UCSD-AML1 (cell line): ENCODE results near the gene AP4B1.
A peak's percentile ranks its signal among the peaks of the same experiment; 100 is the strongest.

Experiments
- DNase-seq: peaks from one replicate; lab custom pipeline; 2025; ENCODE audit not compliant: unreplicated experiment; lab: John Stamatoyannopoulos, UW

AP4B1 gene

DNA sequence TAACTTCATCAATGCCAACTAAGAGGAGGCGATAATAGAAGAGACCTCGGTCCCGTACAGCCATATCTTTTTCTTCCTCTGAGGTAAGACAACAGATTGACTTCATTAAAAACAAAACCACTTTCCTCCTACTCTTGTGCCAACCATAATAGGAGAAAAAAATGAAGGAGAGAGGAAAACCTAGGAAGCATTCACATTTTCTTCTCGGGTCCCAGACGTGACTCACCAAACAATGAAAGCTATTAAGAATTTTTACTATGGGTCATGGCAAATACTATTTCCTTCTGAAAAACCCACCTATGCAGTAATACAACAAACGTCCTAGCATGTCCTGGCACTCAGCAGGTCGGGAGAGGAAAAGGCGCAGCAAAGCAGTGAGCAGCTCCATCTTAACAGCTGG lies 8.6 kb downstream of the AP4B1 start:
- no peak for DNase-seq

DNA sequence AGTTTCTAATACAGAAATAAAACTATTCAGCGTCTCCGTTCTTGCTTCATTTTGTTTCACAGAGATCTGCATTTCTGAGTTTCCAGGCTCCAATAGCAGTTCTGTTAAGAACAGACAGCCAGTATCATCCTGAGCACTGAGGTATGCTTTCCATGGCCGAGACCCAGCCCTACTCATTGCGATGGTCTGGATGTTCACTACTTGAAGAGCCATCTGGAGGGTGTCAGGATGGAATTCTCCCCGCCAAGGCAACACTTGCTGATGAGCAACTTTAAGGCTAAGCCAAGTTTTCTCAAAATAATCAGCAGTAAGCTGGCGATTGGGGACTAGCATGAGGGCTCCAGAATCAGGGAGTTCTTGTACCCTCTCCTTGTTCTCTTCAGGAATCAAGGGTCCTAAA lies 9.5 kb downstream of the AP4B1 start:
- DNase-seq = no peak

DNA sequence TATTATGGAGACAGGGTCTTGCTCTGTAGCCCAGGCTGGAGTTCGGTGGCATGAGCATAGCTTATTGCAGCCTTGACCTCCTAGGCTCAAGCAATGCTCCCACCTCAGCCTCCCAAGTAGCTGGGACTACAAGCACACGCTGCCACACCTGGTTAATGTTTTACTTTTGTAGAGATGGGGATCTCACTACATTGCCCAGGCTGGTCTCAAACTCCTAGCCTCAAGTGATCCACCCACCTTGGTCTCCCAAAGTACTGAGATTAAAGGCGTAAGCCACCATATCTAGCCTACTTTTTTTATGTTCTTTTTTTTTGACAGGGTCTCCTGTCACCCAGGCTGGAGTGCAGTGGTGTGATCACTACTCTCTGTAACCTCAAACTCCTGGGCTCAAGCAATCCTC lies 11.3 kb downstream of the AP4B1 start:
- no peak for DNase-seq

DNA sequence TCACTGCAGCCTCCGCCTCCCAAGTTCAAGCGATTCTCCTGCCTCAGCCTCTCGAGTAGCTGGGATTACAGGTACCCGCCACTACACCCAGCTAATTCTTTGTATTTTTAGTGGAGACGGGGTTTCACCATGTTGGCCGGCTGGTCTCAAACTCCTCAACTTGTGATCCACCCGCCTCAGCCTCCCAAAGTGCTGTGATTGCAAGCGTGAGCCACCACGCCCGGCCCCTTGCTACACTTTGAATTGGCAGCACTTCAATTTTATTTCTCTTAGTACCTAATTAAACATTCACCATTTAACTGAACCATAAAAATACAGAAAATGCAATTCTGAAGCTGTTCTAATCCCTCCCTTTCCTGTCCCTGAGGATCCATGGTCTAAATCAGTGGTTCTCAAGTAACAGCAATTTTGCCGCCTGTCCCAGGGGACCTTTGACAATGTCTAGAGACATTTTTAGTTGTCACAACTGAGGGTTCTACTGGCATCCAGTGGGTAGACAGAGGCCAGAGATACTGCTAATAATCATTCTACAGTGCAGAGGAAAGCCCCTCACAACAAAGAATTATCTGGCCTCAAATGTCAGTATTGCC lies 12.9 kb downstream of the AP4B1 start:
- no peak for DNase-seq

DNA sequence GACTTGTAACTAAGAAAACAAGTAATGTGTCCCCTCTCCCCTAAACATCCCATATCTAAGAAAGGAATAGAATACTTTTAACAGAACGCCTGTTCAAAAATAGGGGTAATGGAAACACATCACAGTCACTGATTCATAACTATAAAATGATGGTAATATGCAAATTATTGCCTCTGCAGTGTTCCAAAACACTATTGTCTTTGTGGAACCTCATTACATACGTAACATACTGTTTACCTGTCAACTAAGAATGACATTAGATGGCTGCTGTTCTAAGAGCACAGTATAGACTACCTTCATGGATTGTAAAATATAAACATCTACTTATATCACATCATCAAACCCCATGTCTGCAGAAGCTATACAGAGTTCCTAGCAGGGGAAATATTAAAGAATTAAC lies 13.8 kb downstream of the AP4B1 start:
- DNase-seq = no peak

DNA sequence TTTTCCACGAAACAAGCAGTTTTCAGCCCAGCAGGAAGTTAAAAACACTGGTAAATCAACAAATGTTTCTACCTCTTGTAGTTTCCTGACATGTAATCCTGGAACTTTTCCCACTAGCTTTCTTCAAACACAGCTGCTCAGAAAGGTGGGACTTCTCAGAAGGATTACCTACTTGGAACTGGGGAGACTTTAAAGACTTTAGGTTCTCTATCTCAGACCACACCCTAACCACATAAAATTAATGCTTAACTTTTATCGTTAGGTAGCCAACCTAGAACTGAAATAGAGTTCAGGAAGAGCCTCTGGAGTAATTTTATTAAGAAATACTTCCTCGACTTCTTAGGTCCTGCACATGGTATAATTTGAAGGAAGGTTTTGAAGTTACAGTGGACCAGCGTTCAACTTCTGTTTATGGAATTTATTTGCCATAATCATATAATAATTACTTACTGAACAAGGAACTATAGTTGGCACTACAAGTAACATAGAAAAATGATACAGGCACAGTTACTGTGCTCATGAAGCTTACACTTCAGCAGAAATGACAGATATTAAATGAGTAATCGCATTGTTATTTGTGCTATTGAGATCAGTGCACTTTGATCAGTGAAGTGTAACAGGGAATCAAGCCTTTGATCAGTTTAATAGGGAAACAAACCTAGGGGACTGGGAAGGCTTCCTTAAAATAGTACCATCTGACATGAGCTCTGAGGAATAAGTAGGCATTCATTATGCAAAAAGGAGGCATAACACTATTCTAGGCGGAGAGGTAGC lies 17.0 kb downstream of the AP4B1 start, which contains the start of gene BCL2L15:
Gene BCL2L15, minus strand, starts transcription at position 180 of the 774 bp plus-strand sequence. CDS start 206 bp downstream, outside the sequence.
- DNase-seq = no peak

DNA sequence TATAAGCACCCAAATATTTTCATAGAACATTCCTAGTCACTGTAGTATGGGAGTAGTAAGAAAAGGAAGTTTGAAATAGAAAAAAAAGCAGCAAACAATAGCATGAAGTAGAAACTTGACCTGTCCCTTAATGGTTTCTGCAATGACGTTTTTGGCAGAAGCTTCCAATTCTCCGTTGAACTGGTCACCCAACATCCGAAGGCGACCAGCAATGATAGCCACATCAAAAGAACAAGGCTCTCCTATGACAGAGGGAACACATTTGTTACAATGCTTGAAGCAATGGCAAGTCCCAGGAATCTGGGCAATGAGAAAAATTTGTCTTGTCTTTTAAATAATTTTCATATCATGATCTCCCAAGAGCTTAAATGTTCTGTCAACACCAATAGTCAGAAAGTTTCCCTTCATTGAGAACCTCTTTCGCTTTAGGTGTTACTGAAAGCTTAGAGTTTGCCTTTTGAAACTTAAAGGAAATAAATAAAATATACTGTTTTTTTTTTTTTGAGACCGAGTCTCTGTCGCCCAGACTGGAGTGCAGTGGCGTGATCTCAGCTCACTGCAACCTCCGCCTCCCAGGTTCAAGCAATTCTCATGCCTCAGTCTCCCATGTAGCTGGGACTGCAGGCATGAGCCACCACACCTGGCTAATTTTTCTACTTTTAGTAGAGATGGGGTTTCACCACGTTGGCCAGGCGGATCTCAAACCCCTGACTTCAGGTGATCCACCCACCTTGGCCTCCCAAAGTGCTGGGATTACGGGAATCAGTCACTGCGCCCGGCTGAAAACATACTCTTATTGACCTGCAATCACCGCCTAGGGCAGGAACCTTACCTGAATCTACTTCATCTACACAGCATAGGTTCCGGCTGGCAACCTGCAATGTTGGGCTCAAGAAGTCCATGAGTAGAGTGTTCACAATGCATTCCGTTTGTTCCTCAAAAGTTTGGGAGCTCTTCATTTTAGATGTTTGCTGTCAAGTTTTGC lies 17.9 kb downstream of the AP4B1 start:
- DNase-seq = no peak

DNA sequence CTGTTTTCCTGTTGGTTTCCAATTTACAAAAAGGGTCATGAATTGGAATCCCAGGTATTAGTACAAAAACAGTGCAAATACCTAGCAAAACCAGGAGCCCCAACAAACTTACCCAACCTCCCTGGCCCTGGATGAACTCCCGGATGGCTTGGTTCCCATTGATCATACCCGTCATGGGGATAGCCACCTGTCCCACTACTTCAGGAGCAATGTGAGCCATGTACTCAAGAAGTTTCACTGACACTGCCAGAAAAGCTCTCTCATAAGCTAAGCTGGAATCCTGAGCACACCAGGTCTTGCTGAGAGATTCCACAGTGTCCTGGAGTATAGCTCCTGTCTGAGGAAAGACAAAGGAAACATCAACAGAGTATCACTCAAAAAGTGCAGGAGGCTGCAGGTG lies 22.9 kb downstream of the AP4B1 start:
- DNase-seq = no peak

DNA sequence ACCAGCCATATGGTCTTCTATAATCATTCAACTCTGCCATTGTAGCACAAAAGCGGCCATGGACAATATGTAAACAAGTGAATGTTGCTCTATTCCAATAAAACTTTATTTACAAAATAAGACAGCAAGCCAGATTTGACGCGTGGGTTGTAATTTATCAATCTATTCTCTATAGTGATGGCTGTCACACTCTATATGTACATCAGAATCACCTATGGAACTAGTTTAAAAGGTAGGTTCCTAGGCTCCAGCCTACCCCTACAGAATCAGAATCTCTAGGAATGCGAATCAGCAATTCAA lies 24.9 kb downstream of the AP4B1 start:
- no peak for DNase-seq

DNA sequence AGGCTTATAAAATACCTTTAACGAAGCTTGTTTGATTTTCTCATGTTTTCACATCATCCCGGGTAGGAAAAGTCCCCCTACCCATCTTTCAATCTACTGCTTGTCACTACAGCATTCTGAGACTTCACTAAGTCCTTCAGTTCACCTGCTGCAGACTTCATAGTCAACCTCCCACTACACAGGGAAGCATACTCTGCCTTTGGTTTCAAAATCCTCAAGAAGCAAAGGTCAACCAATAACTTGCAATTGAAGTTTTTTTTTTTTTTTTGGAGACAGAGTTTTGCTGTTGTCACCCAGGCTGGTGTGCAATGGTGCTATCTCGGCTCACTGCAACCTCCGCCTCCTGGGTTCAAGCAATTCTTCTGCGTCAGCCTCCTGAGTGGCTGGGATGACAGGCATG lies 28.4 kb downstream of the AP4B1 start:
- no peak for DNase-seq

DNA sequence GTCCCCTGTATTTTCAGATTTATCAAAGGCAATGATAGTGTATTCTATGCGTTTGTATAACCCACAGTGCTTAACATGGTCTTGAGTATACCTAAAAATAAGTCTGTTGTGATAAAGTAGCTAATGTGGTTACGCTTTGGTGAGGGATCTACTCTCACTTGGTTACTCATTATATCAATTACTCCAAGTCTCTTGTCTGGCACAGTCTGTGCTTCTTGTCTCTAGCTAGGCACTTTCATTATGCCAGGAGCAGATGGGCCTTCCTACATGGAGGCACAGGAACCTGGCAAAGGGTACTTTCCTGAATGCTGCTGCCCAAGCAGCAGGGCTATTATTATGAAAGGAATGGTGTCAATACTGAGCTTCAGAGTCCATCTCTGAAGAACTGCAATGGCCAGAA lies 28.9 kb downstream of the AP4B1 start:
- DNase-seq = no peak

DNA sequence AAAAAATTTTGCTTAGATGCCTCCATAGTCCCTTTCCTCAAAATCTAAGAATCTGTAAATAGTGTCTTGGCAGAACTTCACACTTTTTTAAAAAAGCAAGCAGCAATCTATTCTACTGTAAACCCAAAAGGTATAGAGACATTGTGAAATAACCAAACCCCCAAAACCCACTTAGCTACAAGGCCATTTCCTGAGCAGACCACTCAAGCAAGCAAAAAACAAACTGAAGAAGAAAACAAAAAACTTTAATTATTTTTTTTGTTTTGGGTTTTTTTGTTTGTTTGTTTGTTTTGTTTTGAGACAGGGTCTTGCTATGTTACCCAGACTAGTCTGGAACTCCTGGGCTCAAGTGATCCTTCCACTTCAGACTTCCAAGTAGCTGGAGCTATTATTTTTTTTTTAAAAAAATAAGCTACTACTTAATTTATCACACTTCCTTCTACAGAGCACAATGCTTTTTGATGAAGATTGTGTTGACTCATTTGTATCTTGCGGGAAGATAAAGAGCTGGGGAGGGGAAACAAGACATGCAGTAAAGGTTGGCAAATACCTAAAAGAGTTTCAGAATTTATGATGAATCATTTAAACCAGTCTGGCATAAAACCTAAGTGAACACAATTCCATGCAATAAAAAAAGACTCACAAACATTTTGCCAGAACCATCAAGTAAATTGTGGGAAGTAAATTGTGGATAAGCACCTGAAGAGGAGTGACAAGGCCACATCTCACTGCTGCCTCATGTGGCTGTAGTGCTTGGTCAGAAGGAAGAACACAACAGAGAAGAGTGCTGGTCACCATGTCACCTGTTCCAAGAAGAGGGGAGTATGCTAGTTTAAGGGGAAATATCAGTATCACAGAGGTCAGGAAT lies 30.4 kb downstream of the AP4B1 start:
- no peak for DNase-seq

DNA sequence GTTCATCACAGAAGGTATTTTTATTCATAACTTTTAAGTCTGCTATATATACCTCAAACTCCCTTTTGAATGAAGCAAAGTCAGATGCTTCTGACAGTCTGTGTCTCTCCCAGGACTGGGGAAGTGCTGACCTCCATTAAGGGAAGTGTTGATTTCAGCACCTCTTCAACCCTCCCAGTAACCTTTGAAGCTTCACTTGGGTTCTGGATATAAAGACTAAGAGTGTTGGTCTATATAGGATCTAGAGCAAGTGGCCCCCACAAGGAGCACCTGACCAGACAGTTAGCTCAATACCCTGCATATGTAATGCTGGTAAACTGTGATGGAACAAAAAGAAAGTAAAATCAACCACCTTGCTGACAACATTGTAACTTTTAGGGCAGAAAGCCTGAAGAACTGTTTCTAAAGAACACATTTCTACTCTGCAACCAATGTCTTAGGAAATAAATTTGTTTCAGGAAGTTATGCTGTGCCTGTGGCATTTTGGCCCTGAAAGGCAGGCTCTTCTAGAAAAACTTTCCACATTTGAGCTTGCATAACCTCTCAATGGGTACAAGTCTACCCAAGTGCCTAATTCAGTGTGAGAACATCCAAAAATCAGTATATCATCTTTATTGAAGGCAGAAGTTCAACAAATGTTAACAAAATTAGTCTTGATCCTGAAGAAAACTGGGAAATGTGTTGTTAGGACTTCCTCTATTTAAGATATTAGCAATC lies 32.2 kb downstream of the AP4B1 start:
- no peak for DNase-seq

DNA sequence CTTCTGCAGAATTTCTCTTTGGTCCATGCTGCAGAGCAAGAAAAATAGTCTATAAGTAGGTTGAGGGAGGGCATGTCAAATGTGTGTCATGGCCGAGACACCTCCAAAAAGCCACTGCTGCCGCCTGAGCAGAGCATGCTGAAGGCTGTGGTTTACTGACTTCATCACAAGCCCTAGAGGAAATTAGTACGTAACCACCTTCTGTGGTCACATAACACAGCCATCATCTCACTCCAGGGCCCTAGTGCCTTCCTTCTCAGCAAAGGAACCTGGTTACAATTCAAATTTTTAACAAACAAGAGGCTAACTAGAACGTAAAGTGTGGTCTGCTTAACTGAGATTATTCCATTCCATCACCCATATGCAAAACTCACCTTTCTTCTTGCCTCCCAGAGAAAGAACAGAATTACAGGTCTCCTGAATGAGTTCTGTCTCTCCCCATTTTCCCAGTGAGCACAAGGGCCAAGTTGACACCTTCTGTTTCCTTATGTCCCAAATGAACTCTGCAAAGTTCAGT lies 32.9 kb downstream of the AP4B1 start, which contains the start of gene PTPN22:
Gene PTPN22, minus strand, starts transcription at position 116 of the 517 bp plus-strand sequence.
- DNase-seq = peak; percentile 69

DNA sequence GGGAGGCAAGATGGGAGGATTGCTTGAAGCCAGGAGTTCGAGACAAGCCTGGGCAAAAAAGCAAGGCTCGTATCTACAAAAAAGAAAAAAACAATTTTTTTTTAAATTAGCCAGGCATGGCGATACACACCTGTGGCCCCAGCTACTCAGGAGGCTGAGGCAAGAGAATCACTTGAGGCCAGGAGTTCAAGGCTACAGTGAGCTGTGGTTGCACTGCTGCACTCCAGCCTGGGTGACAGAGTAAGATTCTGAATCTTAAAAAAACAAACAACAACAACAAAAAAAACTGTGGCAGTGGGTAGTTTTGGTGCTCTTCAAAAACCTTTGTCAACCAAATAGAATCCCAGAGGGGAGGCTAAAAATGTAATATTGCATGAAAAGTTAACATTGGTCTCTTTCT lies 33.8 kb downstream of the AP4B1 start:
- DNase-seq = no peak

DNA sequence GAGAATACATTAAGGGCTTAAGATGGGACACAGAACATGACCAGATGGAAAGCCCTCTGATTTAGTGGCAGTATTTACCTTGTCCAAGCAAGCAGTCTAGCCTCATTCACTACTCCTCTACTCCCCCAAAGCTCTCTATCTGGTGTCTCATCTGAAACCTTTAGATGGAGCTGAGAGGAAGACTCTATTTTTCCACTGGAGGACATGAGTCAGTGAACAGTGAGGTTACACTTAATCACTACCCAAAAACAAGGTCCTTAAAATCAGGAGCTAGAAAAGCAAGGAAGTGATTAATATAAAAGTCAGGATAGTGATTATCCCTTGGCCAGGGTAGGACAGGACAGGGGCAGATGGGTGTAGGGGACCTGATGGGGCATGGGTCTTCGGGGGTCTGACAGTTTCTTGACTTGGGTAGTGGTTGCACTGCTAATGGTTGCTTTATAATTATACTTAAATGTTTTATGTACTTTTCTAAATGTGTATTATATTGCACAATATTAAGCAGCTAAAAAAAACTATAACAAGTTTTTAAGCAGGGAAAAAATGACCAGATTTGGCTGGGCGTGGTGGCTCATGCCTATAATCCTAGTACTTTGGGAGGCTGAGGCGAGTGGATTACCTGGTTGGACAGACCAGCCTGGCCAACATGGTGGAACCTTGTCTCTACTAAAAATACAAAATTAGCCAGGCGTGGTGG lies 36.1 kb downstream of the AP4B1 start:
- no peak for DNase-seq

DNA sequence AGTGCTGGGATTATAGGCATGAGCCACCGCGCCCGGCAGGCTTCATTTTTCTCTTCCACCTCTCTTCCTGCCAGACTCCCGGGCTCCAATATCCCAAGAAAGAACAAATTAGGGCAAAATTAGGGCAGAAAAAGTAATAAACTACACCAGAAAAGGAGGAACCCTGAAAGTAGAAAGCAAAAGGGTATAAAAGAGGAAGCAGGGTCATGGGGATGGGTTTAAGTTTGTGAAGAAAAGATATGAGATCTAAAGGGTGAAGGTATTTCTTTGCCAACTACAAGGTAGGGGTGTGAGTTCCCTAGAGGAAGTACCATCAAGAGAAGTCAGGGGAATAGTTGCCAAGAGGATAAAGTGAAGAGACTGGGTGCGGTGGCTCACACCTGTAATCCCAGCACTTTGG lies 43.0 kb downstream of the AP4B1 start:
- no peak for DNase-seq

DNA sequence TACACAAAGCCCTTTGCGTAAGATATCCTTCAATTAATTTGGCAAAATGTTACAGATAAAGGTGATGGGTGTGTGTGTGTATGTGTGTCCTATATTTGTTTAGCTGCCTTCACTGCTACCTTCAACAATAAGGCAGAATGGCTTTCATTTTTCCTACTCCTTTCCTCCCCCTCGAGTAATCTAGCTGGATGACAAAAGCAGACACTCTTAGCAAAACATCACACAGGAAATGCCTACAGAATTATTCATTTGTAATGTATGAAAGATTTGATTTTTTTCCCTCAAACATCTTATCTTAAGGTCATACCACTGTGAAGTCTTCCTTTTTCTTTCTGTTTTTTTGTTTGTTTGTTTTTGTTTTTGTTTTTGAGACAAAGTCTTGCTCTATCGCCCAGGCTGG lies 43.7 kb downstream of the AP4B1 start:
- no peak for DNase-seq

DNA sequence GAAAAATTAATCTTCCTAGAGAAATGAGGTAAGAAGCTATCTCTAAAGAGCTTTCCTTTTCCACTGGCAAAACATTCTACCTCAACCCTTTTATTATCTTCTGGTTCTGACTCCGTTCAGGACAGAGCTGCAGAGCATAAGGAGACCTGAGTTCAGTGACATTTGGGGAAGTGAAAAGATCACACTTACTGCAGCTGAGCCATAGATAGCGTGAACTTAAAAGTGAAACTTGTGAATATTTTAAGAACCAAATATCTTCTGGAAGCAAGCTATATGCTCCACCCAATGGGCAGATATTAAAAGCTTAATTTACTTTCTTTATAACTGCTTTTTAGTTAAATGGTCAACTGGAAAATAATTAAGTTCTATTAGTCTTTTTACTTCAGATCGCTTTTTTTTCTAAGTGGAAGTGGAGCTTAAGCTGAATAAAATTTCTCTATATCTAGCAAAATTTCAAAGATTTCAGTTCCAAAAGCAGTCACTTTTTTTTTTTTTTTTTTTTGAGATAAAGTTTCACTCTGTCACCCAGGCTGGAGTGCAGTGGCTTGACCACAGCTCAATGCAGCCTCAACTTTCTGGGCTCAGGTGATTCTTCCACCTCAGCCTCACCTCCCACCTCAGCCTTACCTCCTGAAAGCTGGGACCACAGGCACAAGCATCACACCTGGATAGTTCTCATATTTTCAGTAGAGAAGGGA lies 45.0 kb downstream of the AP4B1 start:
- no peak for DNase-seq
